MG63 (cell line): ENCODE results near the gene COL5A2. TPM values are rescaled to one million over a fixed set of nuclear protein-coding genes. Genes with fewer than 3 reads are reported as not detected.

Experiments
- total RNA-seq: library from RNA; depleted of rRNA; stranded (reverse); fragments of >200 nt; shearing (Covaris generic); gene quantifications from 2 replicates; pipeline ENCODE4 v1.2.3, GENCODE V29; 2014; ENCODE audit warnings: low replicate concordance; rRNA removed

COL5A2 gene
- total RNA-seq, 1 experiment from 2014 or later, result 488 TPM

Other genes starting within 250 kb of the COL5A2 start
- 104 and 106 TPM in 2 replicates for gene COL3A1, start 205.4 kb downstream of the COL5A2 start, total RNA-seq